Measurements from ENCODE around the gene NTNG1. TPM values are rescaled to one million over a fixed set of nuclear protein-coding genes. Genes with fewer than 3 reads are reported as not detected.

Gene NTNG1
- total and polyA plus RNA-seq, 2 of the 4 experiments (the other 2 are of a cell fraction) = 1.2 to 2.3 TPM

DNA sequence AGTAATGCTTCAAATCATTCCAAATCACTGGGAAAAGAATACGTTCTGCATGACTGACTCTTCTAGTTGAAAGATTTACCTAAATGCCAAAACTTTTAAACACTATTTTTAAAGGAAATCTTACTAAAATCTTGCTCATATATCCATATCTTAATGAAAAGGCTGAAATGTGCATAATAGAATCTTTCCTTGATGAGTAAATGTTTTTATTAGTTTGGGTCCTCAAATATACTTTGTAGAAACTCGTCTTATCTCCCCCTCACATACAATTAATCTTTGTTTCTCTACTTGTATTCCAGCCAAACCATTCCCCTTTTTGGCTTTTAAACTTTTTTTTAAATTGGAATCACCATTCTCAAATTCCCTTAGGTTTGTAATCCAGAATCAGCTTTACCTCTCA, 110.2 kb downstream of the NTNG1 start:
- WGBS, 2 experiments (ENCODE audit: extremely low coverage in 2 of 2, insufficient read length in 1 of 2) = no CpG with 5 or more reads among the region's 2 CpGs
- H2BK5ac ChIP-seq (ENCODE audit: low read depth, low read length, poor library complexity, severe bottlenecking) = no peak overlapping the region
- H2BK15ac ChIP-seq (ENCODE audit: low read depth, low read length) = no peak overlapping the region
- no peak overlapping the region for H3K9ac ChIP-seq (ENCODE audit: low read depth, low read length)
- H3K36me3 ChIP-seq (ENCODE audit: control insufficient read depth, insufficient read depth, low read length) = no peaks in the 10 kb centered on the region
- CTCF ChIA-PET = no interaction called here
- H4K8ac ChIP-seq (ENCODE audit: low read depth in 2 of 2, low read length in 2 of 2) = no peak overlapping the region
- H3K14ac ChIP-seq (replicated peaks; ENCODE audit: low read depth, low read length) = no peak overlapping the region
- no peak overlapping the region for H2AK9ac ChIP-seq (replicated peaks; ENCODE audit: low read depth, low read length, poor library complexity)
- dilution Hi-C loops (cut with HindIII; ENCODE audit: low sequenced_read_pairs, unreplicated experiment) (no loop called here), in situ Hi-C loops (cut with MboI; ENCODE audit: low sequenced_read_pairs) (no loop called here), intact Hi-C loops (cut with micrococcal nuclease) (no loop called here)
- no peak overlapping the region for H3K4ac ChIP-seq (ENCODE audit: low read depth, low read length)
- no peaks in the 10 kb centered on the region for H3K9me3 ChIP-seq (ENCODE audit: control insufficient read depth, insufficient read depth, low read length)
- no peak overlapping the region for H3K56ac ChIP-seq (ENCODE audit: extremely low read depth, insufficient read depth, low read length)
- H2BK120ac ChIP-seq (ENCODE audit: low read depth, low read length) = no peak overlapping the region
- DNase-seq = no peak
- H3K23ac ChIP-seq (ENCODE audit: low read depth, low read length) = no peak overlapping the region
- no peaks in the 10 kb centered on the region for H3K9me1 ChIP-seq (ENCODE audit: insufficient read depth, low read length)
- no TSS peak for BruUV-seq (replicated peaks)
- no peak overlapping the region for H4K5ac ChIP-seq (ENCODE audit: low read depth, low read length)
- no peaks in the 10 kb centered on the region for H3K79me1 ChIP-seq (ENCODE audit: low read depth in 1 of 2, low read length in 2 of 2)
- H3K4me3 ChIP-seq (ENCODE audit: insufficient read depth, low read depth, low read length) = no peak overlapping the region
- no peak for TF ChIP-seq ELK1 (IDR thresholded peaks at IDR 0.05; ENCODE audit: borderline replicate concordance, low read depth, low read length)
- no peak for TF ChIP-seq NFE2L2 (IDR thresholded peaks at IDR 0.05; ENCODE audit: low read depth, low read length)
- no peak for TF ChIP-seq BHLHE40 (IDR thresholded peaks at IDR 0.05; ENCODE audit: low read depth, low read length)
- TF ChIP-seq CEBPB (IDR thresholded peaks at IDR 0.05; ENCODE audit: low read depth, low read length) = no peak
- no peak for TF ChIP-seq CHD1 (IDR thresholded peaks at IDR 0.05; ENCODE audit: low read depth, low read length)
- no peak for TF ChIP-seq MAFK (IDR thresholded peaks at IDR 0.05; ENCODE audit: low read depth, low read length)
- no peak for TF ChIP-seq FOS (IDR thresholded peaks at IDR 0.05; ENCODE audit: low read depth, low read length)
- TF ChIP-seq RAD21 (IDR thresholded peaks at IDR 0.05; ENCODE audit: low read length) = no peak
- TF ChIP-seq RFX5 (IDR thresholded peaks at IDR 0.05; ENCODE audit: low read depth, low read length) = no peak
- no peak for TF ChIP-seq RCOR1 (IDR thresholded peaks at IDR 0.05; ENCODE audit: insufficient replicate concordance, low read length)
- TF ChIP-seq, protein P1, sequence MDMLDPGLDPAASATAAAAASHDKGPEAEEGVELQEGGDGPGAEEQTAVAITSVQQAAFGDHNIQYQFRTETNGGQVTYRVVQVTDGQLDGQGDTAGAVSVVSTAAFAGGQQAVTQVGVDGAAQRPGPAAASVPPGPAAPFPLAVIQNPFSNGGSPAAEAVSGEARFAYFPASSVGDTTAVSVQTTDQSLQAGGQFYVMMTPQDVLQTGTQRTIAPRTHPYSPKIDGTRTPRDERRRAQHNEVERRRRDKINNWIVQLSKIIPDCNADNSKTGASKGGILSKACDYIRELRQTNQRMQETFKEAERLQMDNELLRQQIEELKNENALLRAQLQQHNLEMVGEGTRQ (IDR thresholded peaks at IDR 0.05; ENCODE audit: low read depth, low read length) = no peak
- TF ChIP-seq SMC3 (IDR thresholded peaks at IDR 0.05; ENCODE audit: low read depth, low read length) = no peak
- TF ChIP-seq POLR2A (IDR thresholded peaks at IDR 0.05; ENCODE audit: low read depth, low read length) = no peak
- no peak for ATAC-seq (ENCODE audit: low read depth)
- H3K27me3 ChIP-seq (ENCODE audit: control insufficient read depth, insufficient read depth, low read length) = no peaks in the 10 kb centered on the region
- no peak overlapping the region for H3K27ac ChIP-seq (ENCODE audit: insufficient read depth, low read length)
- no peak overlapping the region for H3K18ac ChIP-seq (ENCODE audit: low read depth, low read length)
- no peak overlapping the region for H2AK5ac ChIP-seq (ENCODE audit: low read depth, low read length)
- H4K91ac ChIP-seq (ENCODE audit: insufficient read depth, low read depth, low read length) = no peak overlapping the region
- no peak overlapping the region for H3K4me2 ChIP-seq (ENCODE audit: low read depth, low read length)
- H2AFZ ChIP-seq (replicated peaks; ENCODE audit: low read length, poor library complexity) = no peak overlapping the region
- H2BK20ac ChIP-seq (ENCODE audit: low read depth, low read length) = no peak overlapping the region
- no peaks in the 10 kb centered on the region for H3K4me1 ChIP-seq (ENCODE audit: control insufficient read depth, insufficient read depth, low read length)
- POLR2A ChIA-PET (ENCODE audit: unreplicated experiment) = no interaction called here
- no peaks in the 10 kb centered on the region for H4K20me1 ChIP-seq (ENCODE audit: insufficient read depth, low read length)

Measured in IMR-90 (cell line).